SK-N-SH treated with all-trans-retinoic acid at 6 μM for 48 hours (cell line): ENCODE data around the gene CTDSP1.

Experiments
- GLIS3 ChIP-seq: fragments of 250-450 bp; sonication (Bioruptor Pico); IDR thresholded peaks from 2 replicates; pipeline ENCODE4 v1.5.0; 2020; ENCODE audit warnings: mild to moderate bottlenecking, moderate library complexity
- ISL1 ChIP-seq: fragments of 250-450 bp; sonication (Bioruptor Pico); IDR thresholded peaks from 2 replicates; pipeline ENCODE4 v2.1.2; 2022; ENCODE audit warnings: mild to moderate bottlenecking, moderate library complexity
- PPARA ChIP-seq: fragments of 250-450 bp; sonication (Bioruptor Pico); IDR thresholded peaks from 2 replicates; pipeline ENCODE4 v1.5.0; 2020; ENCODE audit warnings: mild to moderate bottlenecking, borderline replicate concordance
- ZFP30 ChIP-seq: fragments of 450-650 bp; formaldehyde crosslinking; IDR thresholded peaks from 2 replicates; pipeline ENCODE4 v1.5.0; 2022; ENCODE audit warnings: mild to moderate bottlenecking, moderate library complexity
- TF ChIP-seq, protein P1 (sequence below): fragments of 250-450 bp; sonication (Bioruptor Pico); IDR thresholded peaks from 2 replicates; pipeline ENCODE4 v1.5.1; 2021; ENCODE audit warnings: mild to moderate bottlenecking, moderate library complexity

DNA sequence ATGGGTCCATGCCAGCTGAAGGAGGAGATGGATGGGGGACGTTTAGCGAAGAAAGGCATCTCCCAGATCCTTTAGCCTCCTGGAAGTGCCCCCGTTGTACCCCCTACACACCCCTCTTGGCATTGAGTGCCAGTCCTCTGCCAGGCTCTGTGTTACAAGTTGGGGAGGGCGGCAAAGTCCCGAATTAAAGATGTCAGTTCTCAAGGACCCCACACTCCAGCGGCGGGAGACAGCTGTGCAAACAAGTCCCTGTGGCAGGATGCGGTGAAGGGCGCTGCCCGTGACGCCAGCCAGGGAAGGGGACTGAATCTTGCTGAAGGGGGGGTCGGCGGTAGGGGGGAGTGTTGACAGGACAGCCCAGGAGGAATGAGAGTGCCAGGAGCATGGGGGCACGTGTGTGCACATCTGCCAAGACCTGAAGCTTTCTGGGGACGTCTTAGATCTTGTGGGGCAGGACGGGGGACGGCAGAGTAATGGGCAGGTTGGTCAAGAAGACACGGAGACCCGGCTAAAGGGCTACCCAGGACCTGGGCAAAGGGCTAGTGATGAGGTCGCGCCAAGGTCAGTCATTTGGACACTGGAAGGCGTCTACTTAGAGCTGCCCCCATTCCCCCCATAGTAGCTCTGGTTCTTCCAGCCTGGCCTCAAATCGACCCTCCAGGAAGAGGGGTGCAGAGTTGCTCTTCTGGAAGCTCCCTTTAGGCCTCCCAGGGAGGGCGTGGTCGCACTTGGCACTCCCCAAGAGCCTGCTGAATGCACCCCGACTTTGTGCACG is 2.8 kb upstream of the CTDSP1 start:
- TF ChIP-seq GLIS3 (CRISPR knock-in tag) (no peak), ISL1 (CRISPR knock-in tag) (no peak), ZFP30 (CRISPR knock-in tag) (no peak), PPARA (CRISPR knock-in tag) (no peak)
- TF ChIP-seq, protein P1, sequence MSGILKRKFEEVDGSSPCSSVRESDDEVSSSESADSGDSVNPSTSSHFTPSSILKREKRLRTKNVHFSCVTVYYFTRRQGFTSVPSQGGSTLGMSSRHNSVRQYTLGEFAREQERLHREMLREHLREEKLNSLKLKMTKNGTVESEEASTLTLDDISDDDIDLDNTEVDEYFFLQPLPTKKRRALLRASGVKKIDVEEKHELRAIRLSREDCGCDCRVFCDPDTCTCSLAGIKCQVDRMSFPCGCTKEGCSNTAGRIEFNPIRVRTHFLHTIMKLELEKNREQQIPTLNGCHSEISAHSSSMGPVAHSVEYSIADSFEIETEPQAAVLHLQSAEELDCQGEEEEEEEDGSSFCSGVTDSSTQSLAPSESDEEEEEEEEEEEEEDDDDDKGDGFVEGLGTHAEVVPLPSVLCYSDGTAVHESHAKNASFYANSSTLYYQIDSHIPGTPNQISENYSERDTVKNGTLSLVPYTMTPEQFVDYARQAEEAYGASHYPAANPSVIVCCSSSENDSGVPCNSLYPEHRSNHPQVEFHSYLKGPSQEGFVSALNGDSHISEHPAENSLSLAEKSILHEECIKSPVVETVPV (CRISPR knock-in tag) = no peak
